ENCODE measurements around the gene CCDC184.
"Not testable (repeated sequence)": the region's sequence is repeated elsewhere in the genome, so short reads cannot be mapped to it uniquely, and the experiment has no call there.

The CCDC184 gene

DNA sequence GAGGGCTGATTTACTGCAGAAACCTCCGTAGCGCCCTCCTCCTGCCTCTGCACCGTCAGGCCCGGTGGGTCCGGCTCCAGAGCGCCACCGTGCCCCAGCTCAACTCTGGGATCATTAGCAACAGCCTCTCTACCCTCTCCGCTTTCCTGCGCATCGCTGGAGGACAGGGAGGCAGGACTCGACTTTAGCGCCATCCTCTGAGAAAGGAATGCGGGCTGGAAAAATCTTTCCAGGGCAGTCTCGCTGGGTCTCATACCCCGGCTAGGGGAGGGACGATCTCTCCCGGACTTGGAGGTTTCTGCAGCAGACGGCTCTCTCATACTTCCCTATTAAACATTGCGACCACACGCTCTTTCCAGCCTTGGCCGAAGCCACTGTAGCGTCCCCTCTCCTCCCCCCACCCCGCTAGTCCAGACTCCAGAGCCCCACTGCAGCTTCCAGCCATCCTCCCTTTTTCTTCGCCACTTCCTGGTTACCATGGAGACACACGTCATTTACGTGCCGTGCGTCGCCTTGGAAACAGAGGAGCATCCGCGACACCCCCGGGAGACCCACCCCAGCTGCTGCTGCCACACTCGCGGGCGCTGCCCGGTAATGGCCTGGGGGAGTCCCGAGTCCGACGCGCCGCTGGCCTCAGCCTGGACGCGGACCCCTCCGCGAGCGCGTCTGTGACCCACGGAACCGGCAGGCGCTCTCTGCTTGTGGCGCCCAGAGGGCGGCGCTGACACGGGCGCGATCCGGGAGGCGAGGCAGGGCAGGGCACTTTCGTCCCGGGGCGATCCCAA is at the start of gene CCDC184:
CCDC184 (plus strand) TSS at position 554 of the 785 bp plus-strand sequence. CDS start 479 bp downstream, outside the sequence.
- peak within 1 kb of the TSS; percentile 49 for H3K9ac ChIP-seq (ENCODE audit: low read depth, low read length)
- H3K4me1 ChIP-seq (ENCODE audit: insufficient read depth, low read length) = peaks cover 9% of the 10 kb centered on the region; the same call in 1 of the 2 replicates
- no peaks in the 10 kb centered on the region for H3K9me3 ChIP-seq (ENCODE audit: control insufficient read depth, insufficient read depth, low read length)
- no peaks in the 10 kb centered on the region for H3K36me3 ChIP-seq (ENCODE audit: insufficient read depth, low read length)

DNA sequence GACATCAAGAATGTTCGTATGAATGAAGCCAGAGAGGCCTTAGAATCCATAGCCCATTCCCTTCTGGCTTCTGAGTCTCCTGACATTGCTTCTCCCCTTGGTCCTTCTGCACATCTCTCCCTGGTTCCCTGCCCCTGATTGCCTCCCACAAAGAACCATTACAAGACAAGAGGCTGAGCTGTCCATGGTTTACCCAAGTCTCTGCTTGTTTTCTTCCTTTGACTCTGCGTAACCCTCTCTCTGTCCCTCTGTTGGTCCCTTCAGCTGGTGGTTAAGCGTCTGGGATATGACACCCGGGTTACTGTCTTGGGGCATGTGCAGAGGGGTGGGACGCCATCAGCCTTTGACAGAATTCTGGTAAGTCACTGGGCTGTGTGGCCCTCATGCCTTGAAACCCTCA is 48.4 kb upstream of the CCDC184 start:
- no peaks in the 10 kb centered on the region for H3K4me1 ChIP-seq (ENCODE audit: insufficient read depth, low read length)
- no peaks in the 10 kb centered on the region for H3K9me3 ChIP-seq (ENCODE audit: control insufficient read depth, insufficient read depth, low read length)
- H3K36me3 ChIP-seq (ENCODE audit: insufficient read depth, low read length) = peaks cover 23% of the 10 kb centered on the region

DNA sequence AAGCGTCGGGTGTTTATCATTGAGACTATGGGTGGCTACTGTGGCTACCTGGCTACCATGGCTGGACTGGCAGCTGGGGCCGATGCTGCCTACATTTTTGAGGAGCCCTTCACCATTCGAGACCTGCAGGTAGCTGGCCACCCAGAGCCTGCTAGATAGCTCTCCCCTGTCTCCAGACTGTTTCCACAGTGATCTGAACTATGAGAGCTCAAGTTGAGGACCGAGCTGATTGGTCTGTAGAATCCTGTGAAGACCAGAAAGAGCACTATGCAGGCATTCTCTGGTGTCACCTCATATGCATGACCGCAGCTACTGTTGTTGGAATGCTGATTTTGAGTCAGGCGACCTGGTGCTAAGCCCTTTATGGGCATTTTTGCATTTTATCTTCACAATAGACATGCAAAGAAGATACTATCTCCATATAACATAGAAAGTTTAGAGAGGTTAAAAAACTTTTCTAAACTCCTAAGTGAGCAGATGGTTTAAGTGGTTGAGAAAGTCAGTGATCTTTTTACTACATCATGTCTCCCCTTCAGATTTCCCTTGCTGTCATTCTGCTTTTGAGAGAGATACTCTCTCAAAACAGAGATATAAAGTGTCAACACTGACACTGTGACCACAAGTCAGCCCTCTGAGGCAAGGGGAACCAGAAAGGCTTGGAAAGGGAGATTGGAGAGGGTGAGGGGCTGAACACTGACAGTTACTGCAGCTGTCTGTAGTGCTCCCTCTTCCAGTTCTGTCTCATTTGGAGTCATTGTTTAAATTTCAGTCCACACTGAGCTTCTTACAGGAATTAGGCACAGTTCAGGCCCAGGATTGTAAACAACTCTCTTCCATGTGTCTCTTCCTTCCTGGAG is 40.4 kb upstream of the CCDC184 start:
- Histone ChIP-seq H3K9ac (ENCODE audit: low read depth, low read length) (no peak overlapping the region), H3K36me3 (ENCODE audit: insufficient read depth, low read length) (peaks cover 40% of the 10 kb centered on the region), H3K9me3 (ENCODE audit: control insufficient read depth, insufficient read depth, low read length) (no peaks in the 10 kb centered on the region), H3K4me1 (ENCODE audit: insufficient read depth, low read length) (peaks cover 12% of the 10 kb centered on the region; the same call in 1 of the 2 replicates)

More for the DNA sequence above, 48.4 kb upstream of the CCDC184 start:
- H3K9ac ChIP-seq (ENCODE audit: low read depth, low read length) = no peak overlapping the region

DNA sequence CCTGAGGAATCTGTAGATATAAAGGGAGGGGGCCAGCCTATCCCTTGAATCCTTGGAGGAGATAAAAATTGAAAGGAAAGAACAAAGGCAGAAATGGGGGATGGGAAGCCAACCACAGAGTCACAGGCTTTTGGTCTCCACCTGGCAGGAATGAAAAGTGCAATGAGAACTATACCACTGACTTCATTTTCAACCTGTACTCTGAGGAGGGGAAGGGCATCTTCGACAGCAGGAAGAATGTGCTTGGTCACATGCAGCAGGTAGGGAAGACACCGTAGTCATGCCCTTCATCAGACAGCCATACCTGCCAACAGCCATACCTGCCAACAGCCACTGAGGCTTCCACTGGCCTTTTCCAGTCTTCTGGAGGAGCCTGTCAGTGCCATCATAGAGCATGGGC is 39.5 kb upstream of the CCDC184 start:
- H3K36me3 ChIP-seq (ENCODE audit: insufficient read depth, low read length) = peaks cover 40% of the 10 kb centered on the region
- no peaks in the 10 kb centered on the region for H3K9me3 ChIP-seq (ENCODE audit: control insufficient read depth, insufficient read depth, low read length)
- peaks cover 12% of the 10 kb centered on the region; the same call in 1 of the 2 replicates for H3K4me1 ChIP-seq (ENCODE audit: insufficient read depth, low read length)
- H3K9ac ChIP-seq (ENCODE audit: low read depth, low read length) = no peak overlapping the region

DNA sequence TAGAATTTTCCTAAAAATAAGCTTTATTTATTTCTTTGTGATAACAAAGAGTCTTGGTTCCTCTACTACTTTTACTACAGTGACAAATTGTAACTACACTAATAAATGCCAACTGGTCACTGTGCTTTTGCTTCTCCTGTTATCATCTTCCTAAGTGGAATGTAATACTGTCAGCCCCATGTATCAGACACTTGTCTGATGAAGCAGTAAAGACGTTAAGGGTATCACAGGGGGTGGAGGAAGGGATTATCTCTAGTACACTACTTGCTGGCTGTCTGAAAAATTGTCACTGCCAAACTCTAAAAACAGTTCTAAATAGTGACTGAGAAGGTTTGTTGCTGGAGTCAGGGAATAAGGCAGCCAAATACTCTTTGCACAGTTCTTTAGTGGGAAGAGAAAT is 37.5 kb upstream of the CCDC184 start:
- no peak overlapping the region for H3K9ac ChIP-seq (ENCODE audit: low read depth, low read length)
- H3K4me1 ChIP-seq (ENCODE audit: insufficient read depth, low read length) = peaks cover 12% of the 10 kb centered on the region; the same call in 1 of the 2 replicates
- H3K9me3 ChIP-seq (ENCODE audit: control insufficient read depth, insufficient read depth, low read length) = no peaks in the 10 kb centered on the region
- H3K36me3 ChIP-seq (ENCODE audit: insufficient read depth, low read length) = peaks cover 30% of the 10 kb centered on the region

DNA sequence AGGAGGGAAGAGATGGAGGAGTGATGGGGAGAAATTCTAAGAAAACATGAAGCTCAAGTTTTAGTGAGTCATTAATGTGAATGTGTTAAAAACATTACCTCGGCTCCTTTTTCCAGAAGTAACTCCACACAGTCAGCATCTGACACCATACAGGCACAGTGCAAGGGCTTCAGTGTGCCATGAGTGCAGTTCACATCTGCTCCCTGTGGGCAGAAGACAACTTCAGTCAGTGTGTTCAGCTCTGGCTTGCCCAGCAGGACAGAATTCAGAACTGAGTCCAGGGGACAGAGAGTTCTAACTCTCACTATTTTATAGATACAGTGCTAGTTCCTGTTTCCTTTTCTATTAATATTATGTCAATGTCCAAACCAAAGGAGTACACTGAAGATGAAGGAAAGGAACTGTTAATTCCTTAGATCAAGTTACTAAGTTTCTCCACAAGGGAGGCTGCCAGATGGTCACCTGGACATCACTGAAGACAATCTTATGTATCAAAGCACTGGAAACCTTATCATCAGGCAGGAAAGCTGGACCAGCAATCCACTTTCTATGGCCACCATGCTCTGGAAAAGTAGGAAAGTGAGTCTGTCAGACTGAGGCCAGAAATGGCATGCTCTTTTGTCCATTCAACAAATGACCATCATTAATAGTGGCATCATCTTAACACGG is 32.2 kb upstream of the CCDC184 start:
- peaks cover 4% of the 10 kb centered on the region; the same call in 1 of the 2 replicates for H3K36me3 ChIP-seq (ENCODE audit: insufficient read depth, low read length)
- H3K4me1 ChIP-seq (ENCODE audit: insufficient read depth, low read length) = no peaks in the 10 kb centered on the region
- no peak overlapping the region for H3K9ac ChIP-seq (ENCODE audit: low read depth, low read length)

DNA sequence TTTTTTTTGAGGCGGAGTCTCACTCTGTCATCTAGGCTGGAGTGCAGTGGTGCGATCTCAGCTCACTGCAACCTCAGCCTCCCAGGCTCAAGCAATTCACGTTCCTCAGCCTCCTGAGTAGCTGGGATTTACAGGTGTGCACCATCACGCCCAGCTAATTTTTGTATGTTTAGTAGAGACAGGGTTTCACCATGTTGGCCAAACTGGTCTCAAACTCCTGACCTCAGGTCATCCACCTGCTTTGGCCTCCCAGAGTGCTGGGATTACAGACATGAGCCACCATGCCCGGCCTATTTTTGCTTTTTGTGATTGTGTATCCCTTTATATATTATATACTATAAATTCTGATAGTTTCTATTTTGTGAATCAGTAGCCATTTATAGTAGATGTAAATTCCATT is 27.7 kb upstream of the CCDC184 start:
- not testable (repeated sequence) for H3K9ac ChIP-seq (ENCODE audit: low read depth, low read length); H3K9me3 ChIP-seq (ENCODE audit: control insufficient read depth, insufficient read depth, low read length); H3K4me1 ChIP-seq (ENCODE audit: insufficient read depth, low read length); H3K36me3 ChIP-seq (ENCODE audit: insufficient read depth, low read length)

More for the DNA sequence above, 32.2 kb upstream of the CCDC184 start:
- H3K9me3 ChIP-seq (ENCODE audit: control insufficient read depth, insufficient read depth, low read length) = no peaks in the 10 kb centered on the region

DNA sequence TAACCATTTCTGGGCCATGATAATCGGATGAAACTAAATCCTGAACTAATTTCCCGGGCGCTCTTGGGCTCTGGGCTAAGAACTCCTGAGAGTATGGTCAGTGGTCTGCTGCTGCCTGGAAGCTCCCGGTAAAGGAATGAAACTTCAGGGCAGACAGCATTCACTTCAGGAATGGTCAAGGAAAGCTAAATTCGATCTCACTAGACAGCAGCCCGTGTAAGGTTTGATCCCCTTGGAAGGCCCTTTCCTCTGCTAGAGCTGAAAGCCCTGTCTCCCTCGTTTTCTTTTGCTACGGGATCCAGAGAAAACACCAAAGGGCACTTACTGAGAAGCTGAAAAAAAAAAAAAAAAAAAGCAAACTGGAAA is 26.8 kb upstream of the CCDC184 start:
- peak overlapping the region; percentile 77; the same call in 1 of the 2 replicates for H3K9ac ChIP-seq (ENCODE audit: low read depth, low read length)
- H3K4me1 ChIP-seq (ENCODE audit: insufficient read depth, low read length) = 0 out of 2 replicates have a peak, but pooled peaks cover 5% of the 10 kb centered on the region
- no peaks in the 10 kb centered on the region for H3K9me3 ChIP-seq (ENCODE audit: control insufficient read depth, insufficient read depth, low read length)
- no peaks in the 10 kb centered on the region for H3K36me3 ChIP-seq (ENCODE audit: insufficient read depth, low read length)

DNA sequence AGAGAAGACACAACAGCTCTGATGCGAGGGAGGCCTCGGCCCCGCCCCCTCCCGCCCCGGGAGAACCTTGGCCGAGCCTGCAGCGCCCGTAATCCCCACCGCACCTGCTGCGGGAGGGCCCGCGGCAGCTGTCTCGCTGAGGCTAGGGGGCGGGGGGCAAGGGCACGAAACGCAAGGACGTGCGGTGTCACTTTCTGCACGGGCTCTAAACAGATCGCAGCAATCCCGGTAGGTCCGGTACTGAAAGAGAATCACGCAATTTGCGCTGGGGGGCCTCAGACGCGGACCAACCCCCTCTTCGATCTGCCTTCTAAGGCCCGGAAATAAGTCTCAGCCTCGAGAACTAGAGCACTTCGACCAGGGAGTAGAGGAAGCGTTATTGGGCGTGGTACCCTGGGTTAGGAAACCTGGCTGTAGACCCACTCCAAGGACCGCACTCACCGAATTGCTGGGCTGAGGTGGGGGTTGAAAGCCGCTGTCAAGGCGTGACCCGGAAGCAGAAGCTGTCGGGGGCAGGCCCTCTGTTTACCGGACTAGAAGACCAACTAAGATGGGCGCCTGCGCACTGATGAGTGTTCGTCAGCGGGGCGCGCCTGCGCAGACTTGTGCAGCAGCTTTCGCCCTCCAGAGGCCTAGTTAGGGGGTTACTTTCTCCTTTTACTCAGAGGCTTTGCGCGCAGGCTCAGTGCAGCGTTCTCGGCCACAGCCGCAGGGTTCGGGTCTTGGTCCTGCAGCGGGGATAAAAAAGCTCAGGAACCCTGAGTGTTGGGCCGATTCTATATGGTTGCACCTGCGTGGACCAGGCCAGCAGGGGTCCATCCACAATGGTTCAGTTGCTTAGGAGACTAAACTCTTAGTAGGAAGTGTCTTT is 26.2 kb upstream of the CCDC184 start, which contains the start of gene ASB8:
ASB8 (minus strand) TSS at position 498 of the 871 bp plus-strand sequence. CDS start 4,019 bp downstream, outside the sequence.
- no peaks in the 10 kb centered on the region for H3K9me3 ChIP-seq (ENCODE audit: control insufficient read depth, insufficient read depth, low read length)

DNA sequence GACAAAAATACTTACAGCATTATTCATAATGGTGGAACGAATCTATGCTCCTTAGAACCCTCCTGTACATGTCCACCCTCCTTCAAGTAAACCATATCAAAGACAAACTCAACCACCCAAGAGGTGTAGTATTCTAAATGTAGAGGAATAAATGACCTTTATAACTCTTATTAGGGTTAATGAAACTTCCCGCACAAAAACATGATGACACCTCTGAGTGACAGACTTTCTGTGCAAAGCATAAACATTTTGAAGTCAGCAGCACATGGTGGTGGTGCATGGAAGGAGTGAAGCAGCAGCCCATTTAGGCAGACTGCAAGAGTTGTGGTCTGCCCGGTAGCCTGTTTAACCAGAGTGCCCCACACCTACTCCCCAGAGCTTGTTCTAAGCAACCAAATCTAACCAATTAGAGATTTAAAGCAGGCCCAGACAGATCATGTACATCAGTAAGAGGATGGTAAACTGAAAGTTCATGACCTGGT is 25.5 kb upstream of the CCDC184 start:
- Histone ChIP-seq H3K9ac (ENCODE audit: low read depth, low read length) (peak overlapping the region; percentile 50), H3K4me1 (ENCODE audit: insufficient read depth, low read length) (0 out of 2 replicates have a peak, but pooled peaks cover 5% of the 10 kb centered on the region), H3K36me3 (ENCODE audit: insufficient read depth, low read length) (no peaks in the 10 kb centered on the region), H3K9me3 (ENCODE audit: control insufficient read depth, insufficient read depth, low read length) (no peaks in the 10 kb centered on the region)

More for the DNA sequence above, 26.2 kb upstream of the CCDC184 start, which contains the start of gene ASB8:
- Histone ChIP-seq H3K4me1 (ENCODE audit: insufficient read depth, low read length) (0 out of 2 replicates have a peak, but pooled peaks cover 5% of the 10 kb centered on the region), H3K9ac (ENCODE audit: low read depth, low read length) (peak within 1 kb of the TSS; percentile 77), H3K36me3 (ENCODE audit: insufficient read depth, low read length) (no peaks in the 10 kb centered on the region)

DNA sequence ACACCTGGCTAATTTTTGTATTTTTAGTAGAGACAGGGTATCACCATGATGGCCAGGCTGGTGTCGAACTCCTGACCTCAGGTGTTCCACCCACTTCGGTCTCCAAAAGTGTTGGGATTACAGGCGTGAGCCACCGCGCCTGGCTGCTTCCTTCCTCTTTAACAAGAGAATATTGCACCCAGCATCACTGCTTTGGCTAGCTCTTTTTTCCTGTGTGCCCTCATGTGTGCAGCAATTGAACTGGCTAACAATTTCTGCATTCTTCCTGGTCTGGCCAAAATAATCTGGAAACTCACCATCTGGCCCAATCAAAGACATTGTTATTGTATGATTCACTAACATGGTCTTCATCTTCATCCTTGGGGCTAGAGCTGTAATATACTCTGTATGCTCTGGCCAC is 23.4 kb upstream of the CCDC184 start:
- Histone ChIP-seq H3K9ac (ENCODE audit: low read depth, low read length) (no peak overlapping the region), H3K9me3 (ENCODE audit: control insufficient read depth, insufficient read depth, low read length) (no peaks in the 10 kb centered on the region), H3K36me3 (ENCODE audit: insufficient read depth, low read length) (no peaks in the 10 kb centered on the region), H3K4me1 (ENCODE audit: insufficient read depth, low read length) (0 out of 2 replicates have a peak, but pooled peaks cover 5% of the 10 kb centered on the region)

DNA sequence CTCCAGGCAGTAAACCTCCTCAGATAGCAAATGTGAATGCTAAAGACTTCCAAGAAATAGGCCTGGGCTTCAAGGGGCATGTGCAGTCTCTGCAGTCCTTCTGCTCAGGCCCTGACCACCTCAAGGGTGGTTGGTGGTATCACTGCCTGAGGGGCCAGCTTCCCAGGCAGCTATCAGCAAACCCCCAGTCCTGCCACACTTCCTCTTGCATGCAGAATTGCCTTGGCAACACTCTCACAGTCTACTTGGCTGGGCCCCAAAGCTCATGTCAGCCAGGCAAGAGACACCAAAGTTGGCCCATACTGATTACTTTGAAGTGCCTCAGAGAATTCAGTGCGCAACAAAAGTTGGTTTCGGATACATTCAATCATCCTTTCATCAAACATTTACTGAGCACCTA is 22.6 kb upstream of the CCDC184 start:
- no peak overlapping the region for H3K9ac ChIP-seq (ENCODE audit: low read depth, low read length)
- H3K4me1 ChIP-seq (ENCODE audit: insufficient read depth, low read length) = 0 out of 2 replicates have a peak, but pooled peaks cover 5% of the 10 kb centered on the region
- H3K36me3 ChIP-seq (ENCODE audit: insufficient read depth, low read length) = no peaks in the 10 kb centered on the region
- no peaks in the 10 kb centered on the region for H3K9me3 ChIP-seq (ENCODE audit: control insufficient read depth, insufficient read depth, low read length)

DNA sequence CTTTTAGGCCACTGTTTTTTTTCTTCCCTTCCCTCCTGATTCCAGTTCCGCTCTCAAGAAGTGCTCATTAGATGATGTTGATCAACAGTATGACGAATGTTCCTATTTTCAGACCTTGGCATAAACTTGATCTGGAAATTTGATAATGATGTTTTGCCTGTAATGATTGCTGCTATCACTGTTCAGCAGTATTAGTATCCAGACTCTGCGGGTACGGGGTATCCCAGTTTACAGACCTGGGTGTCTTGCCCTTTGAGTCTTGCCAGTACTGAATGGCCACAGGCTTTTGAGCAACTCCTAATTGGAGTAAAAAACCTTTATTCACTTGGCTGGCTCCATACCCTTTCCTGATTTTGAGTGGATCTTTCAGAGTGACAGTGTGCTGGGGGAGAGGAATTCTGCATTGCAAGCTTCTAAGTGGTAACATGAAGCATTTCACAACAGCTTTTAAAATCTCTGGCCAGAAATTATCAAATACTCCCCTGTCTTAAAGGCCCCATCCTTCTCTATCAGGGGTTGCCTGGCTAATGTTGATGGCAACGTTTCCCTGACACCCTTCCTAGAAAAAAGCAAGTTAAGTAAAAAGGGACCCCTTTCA is 20.2 kb upstream of the CCDC184 start:
- H3K9ac ChIP-seq (ENCODE audit: low read depth, low read length) = no peak overlapping the region
- no peaks in the 10 kb centered on the region for H3K9me3 ChIP-seq (ENCODE audit: control insufficient read depth, insufficient read depth, low read length)
- no peaks in the 10 kb centered on the region for H3K4me1 ChIP-seq (ENCODE audit: insufficient read depth, low read length)
- no peaks in the 10 kb centered on the region for H3K36me3 ChIP-seq (ENCODE audit: insufficient read depth, low read length)

All from ES-I3 (cell line).